Measurements from ENCODE around the gene SLC25A13. TPM values are rescaled to one million over a fixed set of nuclear protein-coding genes. Genes with fewer than 3 reads are reported as not detected.

The SLC25A13 gene
- total and polyA plus RNA-seq, 2 of the 8 experiments (the other 6 are each of a cell fraction or from before 2014, with no cell fraction given) = 30.8 to 85.4 TPM

DNA sequence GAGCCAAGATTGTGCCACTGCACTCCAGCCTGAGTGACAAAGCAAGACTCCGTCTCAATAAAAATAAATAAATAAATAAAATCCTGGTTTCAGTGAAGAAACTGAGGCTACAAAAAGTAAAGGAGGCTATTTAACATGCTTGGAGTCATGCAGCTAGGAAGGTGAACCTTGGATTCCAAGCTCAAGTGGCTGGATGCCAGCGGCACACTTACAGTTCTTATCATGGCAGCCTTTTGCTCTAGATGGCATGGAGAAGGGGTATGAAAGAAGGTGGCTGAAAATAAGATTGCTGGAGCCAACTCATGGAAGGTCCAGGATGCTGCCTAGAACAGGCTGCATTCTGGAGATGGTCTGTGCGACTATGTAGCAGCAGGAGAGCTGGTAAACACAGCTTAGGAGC is 170.0 kb downstream of the SLC25A13 start (continued):
- TF ChIP-seq, protein P1, sequence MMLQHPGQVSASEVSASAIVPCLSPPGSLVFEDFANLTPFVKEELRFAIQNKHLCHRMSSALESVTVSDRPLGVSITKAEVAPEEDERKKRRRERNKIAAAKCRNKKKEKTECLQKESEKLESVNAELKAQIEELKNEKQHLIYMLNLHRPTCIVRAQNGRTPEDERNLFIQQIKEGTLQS (IDR thresholded peaks at IDR 0.05; ENCODE audit: insufficient read depth, low read depth, low read length) = no peak
- no peak for TF ChIP-seq BCL11A (IDR thresholded peaks at IDR 0.05; ENCODE audit: low read depth in 2 of 2, low read length in 2 of 2)
- no peak for TF ChIP-seq PHF8 (conservative IDR thresholded peaks at IDR 0.05; ENCODE audit: low read depth, low read length)
- no peak for TF ChIP-seq MAFK (IDR thresholded peaks at IDR 0.05; ENCODE audit: low read depth, low read length)
- TF ChIP-seq CHD2 (IDR thresholded peaks at IDR 0.05; ENCODE audit: low read length) = no peak
- no peak for TF ChIP-seq POU5F1 (IDR thresholded peaks at IDR 0.05; ENCODE audit: low read depth, low read length)
- no peak for TF ChIP-seq NRF1 (IDR thresholded peaks at IDR 0.05; ENCODE audit: low read depth, low read length)

All from H1 (cell line).